Kidney epithelial cell (primary cell): ENCODE data around the gene MCOLN1. TPM values are rescaled to one million over a fixed set of nuclear protein-coding genes. Genes with fewer than 3 reads are reported as not detected.

Source experiments
- DNase-seq: peaks from one replicate; pipeline ENCODE4 v3.0.0-alpha.2; 2010; ENCODE audit warnings: low read depth
- H3K27me3 ChIP-seq: 2 replicates; pipeline ENCODE4 v1.6.0; 2011; ENCODE audit warnings: low read length; ENCODE audit not compliant: control insufficient read depth, insufficient read depth
- H3K36me3 ChIP-seq: 2 replicates; pipeline ENCODE4 v1.5.1; 2011; ENCODE audit warnings: low read length; ENCODE audit not compliant: control insufficient read depth, insufficient read depth
- H3K4me3 ChIP-seq: 2 replicates; pipeline ENCODE4 v1.5.1; 2011; ENCODE audit warnings: low read depth, mild to moderate bottlenecking, control low read depth, low read length
- total RNA-seq: library from RNA; depleted of rRNA; stranded (reverse); fragments of >200 nt; gene quantifications from 2 replicates; pipeline ENCODE4 v1.2.3, GENCODE V29; 2015
- TF ChIP-seq, protein P1 (sequence below): IDR thresholded peaks from 2 replicates; pipeline ENCODE4 v1.5.1; 2011; ENCODE audit warnings: mild to moderate bottlenecking, moderate library complexity, low read length, control low read depth, inconsistent platforms; ENCODE audit not compliant: insufficient read depth, poor library complexity, severe bottlenecking

The MCOLN1 gene
- total RNA-seq, 1 donor from 2014 or later = 13.7 TPM

DNA sequence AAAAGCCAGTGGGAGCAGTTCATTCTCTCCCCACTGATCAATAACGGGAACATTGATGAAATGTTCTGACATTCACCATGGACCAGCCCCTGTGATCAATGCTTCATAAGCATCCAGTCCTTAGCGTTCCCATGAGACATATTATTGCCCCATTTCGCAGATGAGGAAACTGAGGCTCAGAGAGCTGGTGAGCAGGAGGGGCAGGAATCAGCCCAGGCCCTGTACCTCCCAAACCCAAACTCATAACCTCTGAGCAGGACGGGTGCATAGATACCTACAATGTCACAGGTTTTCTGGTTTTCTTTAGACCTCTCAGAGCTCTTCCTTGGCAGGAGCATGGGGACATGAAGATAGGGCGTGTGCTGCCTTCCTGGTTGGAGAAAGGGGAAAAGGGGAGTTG lies 2.1 kb downstream of the MCOLN1 start:
- no peaks in the 10 kb centered on the region for H3K27me3 ChIP-seq
- H3K36me3 ChIP-seq = no peaks in the 10 kb centered on the region
- no peak for DNase-seq
- no peak overlapping the region for H3K4me3 ChIP-seq
- TF ChIP-seq, protein P1, sequence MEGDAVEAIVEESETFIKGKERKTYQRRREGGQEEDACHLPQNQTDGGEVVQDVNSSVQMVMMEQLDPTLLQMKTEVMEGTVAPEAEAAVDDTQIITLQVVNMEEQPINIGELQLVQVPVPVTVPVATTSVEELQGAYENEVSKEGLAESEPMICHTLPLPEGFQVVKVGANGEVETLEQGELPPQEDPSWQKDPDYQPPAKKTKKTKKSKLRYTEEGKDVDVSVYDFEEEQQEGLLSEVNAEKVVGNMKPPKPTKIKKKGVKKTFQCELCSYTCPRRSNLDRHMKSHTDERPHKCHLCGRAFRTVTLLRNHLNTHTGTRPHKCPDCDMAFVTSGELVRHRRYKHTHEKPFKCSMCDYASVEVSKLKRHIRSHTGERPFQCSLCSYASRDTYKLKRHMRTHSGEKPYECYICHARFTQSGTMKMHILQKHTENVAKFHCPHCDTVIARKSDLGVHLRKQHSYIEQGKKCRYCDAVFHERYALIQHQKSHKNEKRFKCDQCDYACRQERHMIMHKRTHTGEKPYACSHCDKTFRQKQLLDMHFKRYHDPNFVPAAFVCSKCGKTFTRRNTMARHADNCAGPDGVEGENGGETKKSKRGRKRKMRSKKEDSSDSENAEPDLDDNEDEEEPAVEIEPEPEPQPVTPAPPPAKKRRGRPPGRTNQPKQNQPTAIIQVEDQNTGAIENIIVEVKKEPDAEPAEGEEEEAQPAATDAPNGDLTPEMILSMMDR = no peak

DNA sequence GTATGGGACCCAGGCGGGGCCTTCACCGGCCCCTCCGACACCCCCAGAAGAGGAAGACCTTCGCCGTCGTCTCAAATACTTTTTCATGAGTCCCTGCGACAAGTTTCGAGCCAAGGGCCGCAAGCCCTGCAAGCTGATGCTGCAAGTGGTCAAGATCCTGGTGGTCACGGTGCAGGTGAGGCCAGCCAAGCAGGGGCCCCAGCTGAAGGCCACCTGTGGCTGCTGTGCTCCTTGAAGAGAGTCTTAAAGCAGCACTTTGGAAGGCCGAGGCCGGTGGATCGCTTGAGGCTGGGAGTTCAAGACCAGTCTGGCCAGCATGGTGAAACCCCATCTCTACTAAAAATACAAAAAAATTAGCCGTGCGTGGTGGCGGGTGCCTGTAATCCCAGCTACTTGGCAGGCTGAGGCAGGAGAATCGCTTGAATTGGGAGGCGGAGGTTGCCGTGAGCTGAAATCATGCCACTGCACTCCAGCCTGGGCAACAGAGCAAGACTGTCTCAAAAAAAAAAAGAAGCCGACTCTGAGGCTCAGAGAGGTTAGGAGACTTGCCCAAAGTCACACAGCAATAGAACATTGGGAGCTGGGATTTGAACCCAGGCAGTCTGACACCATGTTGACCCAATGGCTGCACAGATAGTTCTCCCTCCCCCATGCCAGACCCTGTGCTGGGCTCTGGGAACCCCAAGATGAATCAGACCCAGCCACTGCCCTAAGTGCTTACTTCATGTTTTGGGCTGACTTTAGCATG lies 2.7 kb downstream of the MCOLN1 start:
- Histone ChIP-seq H3K36me3 (no peaks in the 10 kb centered on the region), H3K27me3 (no peaks in the 10 kb centered on the region), H3K4me3 (no peak overlapping the region)
- no peak for DNase-seq
- TF ChIP-seq, protein P1 = no peak

DNA sequence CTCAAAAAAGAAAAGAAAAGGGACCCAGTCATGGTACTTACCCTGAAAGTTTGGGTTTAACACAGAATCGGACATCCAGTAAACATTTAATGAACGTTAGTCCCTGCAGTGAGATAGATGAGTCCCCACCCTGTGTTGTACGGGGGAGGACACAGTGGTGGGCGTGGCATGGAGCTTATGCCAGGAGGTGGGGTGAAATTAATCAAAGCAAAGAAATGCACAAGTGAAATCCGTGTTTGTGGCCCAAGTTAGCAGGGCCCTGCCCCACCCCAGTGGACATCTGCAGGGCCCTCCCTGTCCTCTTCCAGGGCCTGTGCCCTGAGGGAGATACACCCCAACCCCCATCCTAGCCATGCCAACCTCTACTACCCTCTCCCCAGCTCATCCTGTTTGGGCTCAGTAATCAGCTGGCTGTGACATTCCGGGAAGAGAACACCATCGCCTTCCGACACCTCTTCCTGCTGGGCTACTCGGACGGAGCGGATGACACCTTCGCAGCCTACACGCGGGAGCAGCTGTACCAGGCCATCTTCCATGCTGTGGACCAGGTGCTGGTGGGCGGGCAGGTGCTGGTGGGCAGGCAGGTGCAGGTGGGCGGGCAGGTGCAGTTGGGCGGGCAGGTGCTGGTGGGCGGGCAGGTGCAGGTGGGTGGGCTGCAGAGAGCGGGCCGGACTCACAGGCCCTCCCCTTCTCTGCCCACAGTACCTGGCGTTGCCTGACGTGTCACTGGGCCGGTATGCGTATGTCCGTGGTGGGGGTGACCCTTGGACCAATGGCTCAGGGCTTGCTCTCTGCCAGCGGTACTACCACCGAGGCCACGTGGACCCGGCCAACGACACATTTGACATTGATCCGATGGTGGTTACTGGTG lies 3.9 kb downstream of the MCOLN1 start:
- TF ChIP-seq, protein P1 = no peak
- Histone ChIP-seq H3K36me3 (no peaks in the 10 kb centered on the region), H3K27me3 (no peaks in the 10 kb centered on the region), H3K4me3 (no peak overlapping the region)
- DNase-seq = no peak

DNA sequence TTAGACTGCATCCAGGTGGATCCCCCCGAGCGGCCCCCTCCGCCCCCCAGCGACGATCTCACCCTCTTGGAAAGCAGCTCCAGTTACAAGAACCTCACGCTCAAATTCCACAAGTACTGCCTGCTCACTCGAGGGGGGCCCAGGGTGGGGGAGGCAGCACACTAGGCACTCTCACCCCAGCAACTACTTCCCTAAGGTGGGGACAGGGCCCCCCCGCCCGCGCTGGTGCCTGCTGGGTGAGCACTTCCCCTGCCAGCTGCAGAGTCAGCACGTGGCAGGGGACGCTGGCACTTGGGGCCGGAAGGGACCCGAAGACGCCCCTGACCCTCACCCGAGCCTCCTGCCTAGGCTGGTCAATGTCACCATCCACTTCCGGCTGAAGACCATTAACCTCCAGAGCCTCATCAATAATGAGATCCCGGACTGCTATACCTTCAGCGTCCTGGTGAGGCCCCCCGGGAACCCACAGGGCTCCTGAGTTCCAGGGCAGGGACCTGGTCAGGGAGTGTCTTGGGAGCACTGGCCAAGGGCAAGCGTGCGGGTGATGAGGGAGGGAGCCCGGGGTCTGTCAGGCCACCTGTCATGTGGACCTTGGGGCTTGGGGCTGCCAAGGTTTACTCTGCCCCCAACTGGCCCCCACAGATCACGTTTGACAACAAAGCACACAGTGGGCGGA lies 5.2 kb downstream of the MCOLN1 start:
- H3K36me3 ChIP-seq = no peaks in the 10 kb centered on the region

DNA sequence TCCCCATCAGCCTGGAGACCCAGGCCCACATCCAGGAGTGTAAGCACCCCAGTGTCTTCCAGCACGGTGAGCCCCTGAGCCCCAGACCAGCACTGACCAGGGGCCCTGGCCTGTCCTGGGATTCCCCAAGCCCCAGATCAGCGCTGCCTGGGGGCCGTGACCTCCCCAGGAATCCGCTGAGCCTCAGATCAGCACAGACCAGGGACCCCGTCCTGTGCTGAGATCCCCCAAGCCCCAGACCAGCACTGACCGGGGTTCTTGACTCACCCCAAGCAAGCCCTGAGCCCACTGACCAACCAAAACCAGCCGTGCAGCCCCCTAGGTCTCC lies 5.7 kb downstream of the MCOLN1 start:
- no peaks in the 10 kb centered on the region for H3K27me3 ChIP-seq
- no peak overlapping the region for H3K4me3 ChIP-seq
- no peak for DNase-seq
- no peaks in the 10 kb centered on the region for H3K36me3 ChIP-seq
- TF ChIP-seq, protein P1 = no peak

More for the DNA sequence above, 5.2 kb downstream of the MCOLN1 start:
- no peak for DNase-seq
- TF ChIP-seq, protein P1 = no peak
- Histone ChIP-seq H3K27me3 (no peaks in the 10 kb centered on the region), H3K4me3 (no peak overlapping the region)
